GM23248 (cell line): ENCODE results near the gene C4B.

Source experiments
- EZH2 ChIP-seq: fragments of 200-600 bp; sonication (generic); IDR thresholded peaks from 2 replicates; pipeline ENCODE4 v1.6.1; 2018; ENCODE audit warnings: antibody characterized with exemption, mild to moderate bottlenecking; ENCODE audit not compliant: insufficient read depth, poor library complexity, severe bottlenecking
- EZH2phosphoT487 ChIP-seq: fragments of 200-600 bp; sonication (generic); IDR thresholded peaks from 2 replicates; pipeline ENCODE4 v1.6.1; 2018; ENCODE audit warnings: antibody characterized with exemption, moderate library complexity, mild to moderate bottlenecking, low read depth; ENCODE audit not compliant: insufficient read depth

- TF ChIP-seq EZH2 (no peak), EZH2phosphoT487 (no peak)
Observed at GRCh38 chr6:31969712-31970603, 44.6 kb upstream of the C4B start.
